ENCODE results near the gene IL13RA2. TPM values are rescaled to one million over a fixed set of nuclear protein-coding genes. Genes with fewer than 3 reads are reported as not detected.

Gene IL13RA2
- total RNA-seq, 1 donor from 2014 or later: not detected

GRCh38 chrX:114959729-114960128 lies 57.7 kb downstream of the IL13RA2 start:
- H3K4me1 ChIP-seq: no peaks in the 10 kb centered on the region
- no peak for ATAC-seq

More at GRCh38 chrX:114959729-114960128, 57.7 kb downstream of the IL13RA2 start:
- Histone ChIP-seq H3K27me3 (no peaks in the 10 kb centered on the region), H3K36me3 (no peaks in the 10 kb centered on the region), H3K27ac (no peak overlapping the region), H3K4me3 (no peak overlapping the region), H3K9me3 (no peaks in the 10 kb centered on the region)
- TF ChIP-seq, protein P1, sequence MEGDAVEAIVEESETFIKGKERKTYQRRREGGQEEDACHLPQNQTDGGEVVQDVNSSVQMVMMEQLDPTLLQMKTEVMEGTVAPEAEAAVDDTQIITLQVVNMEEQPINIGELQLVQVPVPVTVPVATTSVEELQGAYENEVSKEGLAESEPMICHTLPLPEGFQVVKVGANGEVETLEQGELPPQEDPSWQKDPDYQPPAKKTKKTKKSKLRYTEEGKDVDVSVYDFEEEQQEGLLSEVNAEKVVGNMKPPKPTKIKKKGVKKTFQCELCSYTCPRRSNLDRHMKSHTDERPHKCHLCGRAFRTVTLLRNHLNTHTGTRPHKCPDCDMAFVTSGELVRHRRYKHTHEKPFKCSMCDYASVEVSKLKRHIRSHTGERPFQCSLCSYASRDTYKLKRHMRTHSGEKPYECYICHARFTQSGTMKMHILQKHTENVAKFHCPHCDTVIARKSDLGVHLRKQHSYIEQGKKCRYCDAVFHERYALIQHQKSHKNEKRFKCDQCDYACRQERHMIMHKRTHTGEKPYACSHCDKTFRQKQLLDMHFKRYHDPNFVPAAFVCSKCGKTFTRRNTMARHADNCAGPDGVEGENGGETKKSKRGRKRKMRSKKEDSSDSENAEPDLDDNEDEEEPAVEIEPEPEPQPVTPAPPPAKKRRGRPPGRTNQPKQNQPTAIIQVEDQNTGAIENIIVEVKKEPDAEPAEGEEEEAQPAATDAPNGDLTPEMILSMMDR (IDR thresholded peaks at IDR 0.05): peak; percentile 41
- intact Hi-C loops (cut with DNase I): no loop called here
- DNase-seq: no peak

Other genes starting within 250 kb of the IL13RA2 start
- gene RBMXL3, start 171.8 kb upstream of the IL13RA2 start, total RNA-seq: not detected
- 7.1 TPM for gene LRCH2, start 216.5 kb upstream of the IL13RA2 start, total RNA-seq

Data from upper lobe of right lung (tissue), 1 donor.